ENCODE measurements around the gene BTG1.
A peak's percentile ranks its signal among the peaks of the same experiment; 100 is the strongest.
"Not testable (repeated sequence)": the region's sequence is repeated elsewhere in the genome, so short reads cannot be mapped to it uniquely, and the experiment has no call there.

BTG1 gene

GRCh38 chr12:92105676-92106075, 40.0 kb downstream of the BTG1 start:
- DNase-seq (ENCODE audit: insufficient read length, low spot score) (no peak), FAIRE-seq (no peak)

GRCh38 chr12:92105110-92105509, 40.5 kb downstream of the BTG1 start:
- FAIRE-seq (no peak), DNase-seq (ENCODE audit: insufficient read length, low spot score) (no peak)

GRCh38 chr12:92102606-92103005, 43.0 kb downstream of the BTG1 start:
- DNase-seq (ENCODE audit: insufficient read length, low spot score) (no peak), FAIRE-seq (no peak)

- FAIRE-seq = no peak
- DNase-seq (ENCODE audit: insufficient read length, low spot score) = no peak
Observed at GRCh38 chr12:92098594-92099380, 46.9 kb downstream of the BTG1 start.

GRCh38 chr12:92096346-92097136, 49.1 kb downstream of the BTG1 start:
- DNase-seq (ENCODE audit: insufficient read length, low spot score) (no peak), FAIRE-seq (no peak)

GRCh38 chr12:92094751-92095161, 50.9 kb downstream of the BTG1 start:
- no peak for DNase-seq (ENCODE audit: insufficient read length, low spot score)
- FAIRE-seq = no peak

GRCh38 chr12:92094301-92094700, 51.3 kb downstream of the BTG1 start:
- DNase-seq (ENCODE audit: insufficient read length, low spot score) = not testable (repeated sequence)
- FAIRE-seq = peak; percentile 35
